Stomach (tissue), 9 donors: ENCODE data around the gene PALD1. TPM values are rescaled to one million over a fixed set of nuclear protein-coding genes. Genes with fewer than 3 reads are reported as not detected.
"Not testable (repeated sequence)": the region's sequence is repeated elsewhere in the genome, so short reads cannot be mapped to it uniquely, and the experiment has no call there.

Experiments
- DNase-seq, 2 donors: peaks; one replicate each; pipeline versions ENCODE4 v3.0.0 to v3.0.0-alpha.2; 2013 to 2019
- H3K27ac ChIP-seq, 5 donors: fragments of 200-600 bp in 4 of 5; sonication (generic) in 4 of 5; one replicate each; pipeline ENCODE4 v1.5.1; 2013 to 2019; ENCODE audit warnings: mild to moderate bottlenecking in 1 of 5, moderate library complexity in 1 of 5
- H3K27me3 ChIP-seq, 3 donors: fragments of 200-600 bp; sonication (generic); one replicate each; pipeline ENCODE4 v1.5.1; 2017 to 2019; ENCODE audit warnings: mixed run types in 1 of 3
- H3K36me3 ChIP-seq, 4 donors: fragments of 200-600 bp; sonication (generic); 1 replicate in 3 of 4; 2 replicates in 1 of 4; pipeline ENCODE4 v1.5.1; 2016 to 2019
- H3K4me1 ChIP-seq, 4 donors: fragments of 200-600 bp; sonication (generic); one replicate each; pipeline ENCODE4 v1.5.1; 2016 to 2019
- H3K4me3 ChIP-seq, 4 donors: fragments of 200-600 bp; sonication (generic) in 3 of 4; one replicate each; pipeline ENCODE4 v1.5.1; 2016 to 2019; ENCODE audit warnings: mild to moderate bottlenecking in 1 of 4
- H3K9me3 ChIP-seq, 4 donors: fragments of 200-600 bp; sonication (generic); one replicate each; pipeline ENCODE4 v1.5.1; 2016 to 2019
- CTCF ChIP-seq, 7 experiments: fragments of 450-650 bp in 4 of 7; fragments of 200-600 bp in 3 of 7; sonication (generic) in 3 of 7; IDR thresholded peaks; one replicate each; pipeline ENCODE4 v1.5.1; 2016 to 2019; ENCODE audit warnings: antibody characterized with exemption in 7 of 7, control low read depth in 2 of 7, mild to moderate bottlenecking in 1 of 7
- EP300 ChIP-seq: sonication (generic); formaldehyde crosslinking; IDR thresholded peaks from one replicate; pipeline ENCODE4 v1.6.1; 2017; ENCODE audit warnings: antibody characterized with exemption
- POLR2A ChIP-seq, 4 donors: fragments of 450-650 bp; IDR thresholded peaks; one replicate each; pipeline ENCODE4 v1.6.1; 2016; ENCODE audit warnings: antibody characterized with exemption in 4 of 4, control low read depth in 2 of 4, mild to moderate bottlenecking in 1 of 4, moderate library complexity in 1 of 4
- POLR2AphosphoS5 ChIP-seq, 3 donors: sonication (generic); formaldehyde crosslinking; IDR thresholded peaks; one replicate each; pipeline ENCODE4 v1.6.1; 2016; ENCODE audit warnings: antibody characterized with exemption in 3 of 3
- WGBS, 5 donors: extraction: QIAGEN DNeasy Blood & Tissue Kit in 3 of 5; methylation state at CpG; one replicate each; pipeline versions ENCODE4 v1.1.5 to v1.1.7; 2013 to 2018; 5-methylcytosine and 5-hydroxymethylcytosine counted together
- intact Hi-C: fragments of 100-400 bp; cut with DNase I; formaldehyde crosslinking; loops from one replicate; pipeline ENCODE4 v1.15.1; 2023; ENCODE audit warnings: low total_unique reads
- polyA plus RNA-seq, 3 donors: library from polyadenylated mRNA; stranded (reverse); fragments of 200-250 nt; gene quantifications; one replicate each; pipeline ENCODE4 v1.2.3, GENCODE V29; 2013
- total RNA-seq, 5 donors: library from RNA; depleted of rRNA; stranded (reverse); fragments of >200 nt; gene quantifications; one replicate each; pipeline versions ENCODE4 v1.1.0 to v1.2.3, GENCODE V29; 2014 to 2016
- donor health status: healthy with polysubstance abuse.
- donor health status: Bipolar disorder and iron deficiency.
- donor health status: healthy.

PALD1 gene
- total and polyA plus RNA-seq, 8 donors: 2.4 to 25.1 (median 4.0) TPM

GRCh38 chr10:70607936-70608335 lies 129.4 kb downstream of the PALD1 start:
- intact Hi-C loops: no loop called here
- no peaks in the 10 kb centered on the region for H3K36me3 ChIP-seq
- WGBS, 5 donors: 85 to 98% (median 92%) methylated on average over 1 to 4 of the region's 4 CpGs
- H3K4me1 ChIP-seq: no peaks in the 10 kb centered on the region
- no peak for TF ChIP-seq CTCF (IDR thresholded peaks at IDR 0.05)
- TF ChIP-seq EP300: no peak
- TF ChIP-seq POLR2AphosphoS5 (IDR thresholded peaks at IDR 0.05): no peak
- TF ChIP-seq POLR2A (IDR thresholded peaks at IDR 0.05): no peak
- H3K4me3 ChIP-seq: no peak overlapping the region
- H3K27me3 ChIP-seq: no peaks in the 10 kb centered on the region
- H3K27ac ChIP-seq: no peak overlapping the region
- H3K9me3 ChIP-seq: no peaks in the 10 kb centered on the region
- no peak for DNase-seq

- peaks cover 0 to 4% (median 0%) of the 10 kb centered on the region in 4 donors for H3K4me1 ChIP-seq
- H3K36me3 ChIP-seq: no peaks in the 10 kb centered on the region
- TF ChIP-seq POLR2A (IDR thresholded peaks at IDR 0.05) (no peak), EP300 (no peak), POLR2AphosphoS5 (IDR thresholded peaks at IDR 0.05) (no peak), CTCF (IDR thresholded peaks at IDR 0.05) (no peak)
- no peak overlapping the region for H3K27ac ChIP-seq
- intact Hi-C loops: no loop called here
- no peak for DNase-seq
- no peak overlapping the region for H3K4me3 ChIP-seq
- H3K9me3 ChIP-seq: peaks cover 0 to 5% (median 0%) of the 10 kb centered on the region in 4 donors
- 64 to 80% (median 74%) methylated on average over 2 of the region's 2 CpGs for WGBS, 5 donors
- H3K27me3 ChIP-seq: no peaks in the 10 kb centered on the region
These were observed 135.4 kb downstream of the PALD1 start for GRCh38 chr10:70613941-70614340.

- H3K4me1 ChIP-seq, DNase-seq, intact Hi-C loops, H3K27ac ChIP-seq, H3K36me3 ChIP-seq, H3K9me3 ChIP-seq, H3K27me3 ChIP-seq, H3K4me3 ChIP-seq: not testable (repeated sequence)
- 83 to 98% (median 91%) methylated on average over 3 of the region's 3 CpGs for WGBS, 5 donors
These were observed 135.8 kb downstream of the PALD1 start for GRCh38 chr10:70614364-70614763.

- H3K36me3 ChIP-seq: no peaks in the 10 kb centered on the region
- no peak overlapping the region for H3K27ac ChIP-seq
- H3K4me1 ChIP-seq: peaks cover 0 to 4% (median 0%) of the 10 kb centered on the region in 4 donors
- 86 to 98% (median 94%) methylated on average over 2 of the region's 2 CpGs for WGBS, 5 donors
- TF ChIP-seq EP300 (no peak), CTCF (IDR thresholded peaks at IDR 0.05) (no peak), POLR2AphosphoS5 (IDR thresholded peaks at IDR 0.05) (no peak), POLR2A (IDR thresholded peaks at IDR 0.05) (no peak)
- no peak overlapping the region for H3K4me3 ChIP-seq
- peaks cover 0 to 13% (median 2%) of the 10 kb centered on the region in 4 donors for H3K9me3 ChIP-seq
- no peaks in the 10 kb centered on the region for H3K27me3 ChIP-seq
- intact Hi-C loops: no loop called here
- no peak for DNase-seq
These were observed 136.6 kb downstream of the PALD1 start for GRCh38 chr10:70615211-70615610.

- no peaks in the 10 kb centered on the region for H3K36me3 ChIP-seq
- no peak for TF ChIP-seq POLR2AphosphoS5 (IDR thresholded peaks at IDR 0.05)
- no peak for TF ChIP-seq POLR2A (IDR thresholded peaks at IDR 0.05)
- no peak for TF ChIP-seq EP300
- no peak for TF ChIP-seq CTCF (IDR thresholded peaks at IDR 0.05)
- intact Hi-C loops: no loop called here
- H3K27me3 ChIP-seq: no peaks in the 10 kb centered on the region
- peaks cover 0 to 19% (median 4%) of the 10 kb centered on the region in 4 donors for H3K9me3 ChIP-seq
- DNase-seq: no peak
- 62 to 75% (median 70%) methylated on average over 7 of the region's 7 CpGs for WGBS, 5 donors
- H3K27ac ChIP-seq: no peak overlapping the region
- H3K4me1 ChIP-seq: peaks cover 0 to 4% (median 0%) of the 10 kb centered on the region in 4 donors
- H3K4me3 ChIP-seq: no peak overlapping the region
These were observed 137.4 kb downstream of the PALD1 start for GRCh38 chr10:70615784-70616522.
